ENCODE measurements around the gene OR5AR1.
"Not testable (repeated sequence)": the region's sequence is repeated elsewhere in the genome, so short reads cannot be mapped to it uniquely, and the experiment has no call there.

The OR5AR1 gene

DNA sequence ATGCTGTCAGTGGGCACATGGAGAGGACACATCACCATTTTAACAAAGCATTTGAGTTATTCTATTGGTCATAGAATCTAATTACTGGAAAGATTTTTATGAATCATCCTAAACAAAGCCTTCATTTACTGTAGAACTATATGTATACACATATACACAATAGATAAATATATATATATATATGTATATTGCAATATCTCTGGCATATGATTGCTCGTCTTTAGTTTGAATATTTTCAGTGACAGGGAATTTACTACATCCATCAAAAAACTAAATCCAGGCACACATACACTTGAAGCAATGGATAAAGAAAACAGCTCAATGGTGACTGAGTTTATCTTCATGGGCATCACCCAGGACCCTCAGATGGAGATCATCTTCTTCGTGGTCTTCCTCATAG, at the start of gene OR5AR1:
Gene OR5AR1 (plus strand): TSS at position 301 of the 400 bp plus-strand sequence. CDS start 0 bp downstream, at position 301.
- Histone ChIP-seq H3K27ac (no peak within 1 kb of the TSS), H3K4me2 (no peak within 1 kb of the TSS), H3K4me1 (no peaks in the 10 kb centered on the region), H3K36me3 (no peaks in the 10 kb centered on the region), H4K20me1 (no peaks in the 10 kb centered on the region), H3K4me3 (no peak within 1 kb of the TSS), H3K27me3 (no peaks in the 10 kb centered on the region), H3K9ac (no peak within 1 kb of the TSS), H3K9me3 (replicated peaks in 1 of 11) (no peaks in the 10 kb centered on the region)
- TF ChIP-seq Cebpa-rat (IDR thresholded peaks at IDR 0.05) = no peak

- H3K36me3 ChIP-seq = no peaks in the 10 kb centered on the region
- no peak overlapping the region for H3K4me3 ChIP-seq
- no peak for TF ChIP-seq Cebpa-rat (IDR thresholded peaks at IDR 0.05)
- H3K4me1 ChIP-seq = no peaks in the 10 kb centered on the region
- H3K4me2 ChIP-seq = no peak overlapping the region
- H3K27me3 ChIP-seq = no peaks in the 10 kb centered on the region
- no peak overlapping the region for H3K27ac ChIP-seq
- H3K9ac ChIP-seq = no peak overlapping the region
- H3K9me3 ChIP-seq (replicated peaks in 1 of 11) = no peaks in the 10 kb centered on the region
- H4K20me1 ChIP-seq = no peaks in the 10 kb centered on the region
These were observed 38.8 kb upstream of the OR5AR1 start for GRCh38 chr11:56624661-56625110.

- Histone ChIP-seq H3K4me2 (no peak overlapping the region), H3K4me3 (no peak overlapping the region), H3K27me3 (no peaks in the 10 kb centered on the region), H3K4me1 (no peaks in the 10 kb centered on the region), H3K9ac (no peak overlapping the region), H4K20me1 (no peaks in the 10 kb centered on the region), H3K36me3 (no peaks in the 10 kb centered on the region), H3K9me3 (replicated peaks in 1 of 11) (no peaks in the 10 kb centered on the region), H3K27ac (no peak overlapping the region)
- TF ChIP-seq Cebpa-rat (IDR thresholded peaks at IDR 0.05) = no peak
These were observed 37.5 kb upstream of the OR5AR1 start for GRCh38 chr11:56625946-56626345.

DNA sequence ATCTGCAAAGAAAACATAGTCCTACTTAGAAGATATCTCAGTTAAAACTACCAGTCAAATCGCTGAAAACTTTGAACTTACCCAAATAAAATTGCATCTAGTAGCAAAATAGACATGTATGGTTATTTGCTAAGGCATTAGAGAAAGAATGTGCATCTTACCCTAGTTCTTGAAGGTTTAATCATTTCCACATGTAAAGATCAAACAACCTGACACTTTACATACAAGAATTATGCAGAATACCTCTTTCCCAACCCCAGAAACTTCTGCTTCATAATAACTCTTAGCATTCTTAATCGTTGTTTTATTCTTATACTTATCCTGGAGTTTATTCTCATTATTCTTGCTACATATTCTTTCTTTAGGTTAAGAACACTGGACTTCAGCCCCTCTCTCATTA, 31.2 kb upstream of the OR5AR1 start:
- Histone ChIP-seq H3K27me3 (no peaks in the 10 kb centered on the region), H3K9me3 (replicated peaks in 1 of 11) (no peaks in the 10 kb centered on the region), H3K27ac (no peak overlapping the region), H3K36me3 (no peaks in the 10 kb centered on the region), H3K4me2 (no peak overlapping the region), H3K4me1 (no peaks in the 10 kb centered on the region), H3K4me3 (no peak overlapping the region), H3K9ac (no peak overlapping the region), H4K20me1 (no peaks in the 10 kb centered on the region)
- TF ChIP-seq Cebpa-rat (IDR thresholded peaks at IDR 0.05) = no peak

DNA sequence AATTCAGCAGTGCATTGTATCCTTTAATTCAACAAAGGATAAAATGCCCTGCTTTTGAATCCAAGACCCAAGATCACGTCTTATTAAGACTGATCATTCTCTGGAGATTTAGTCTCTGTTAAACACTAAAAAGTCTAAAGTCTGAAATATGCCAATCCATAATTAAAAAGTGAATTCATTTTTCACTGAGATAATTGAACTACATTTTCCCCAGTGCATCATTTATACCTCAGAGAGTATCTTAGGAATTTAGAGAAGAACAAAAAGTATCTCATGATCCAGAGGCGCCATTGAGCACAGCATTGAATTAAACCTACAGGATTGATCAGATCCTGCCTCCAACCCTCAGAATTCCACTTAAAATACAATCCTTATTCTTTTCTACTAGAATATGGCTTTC, 26.6 kb upstream of the OR5AR1 start:
- no peak overlapping the region for H3K27ac ChIP-seq
- no peaks in the 10 kb centered on the region for H3K4me1 ChIP-seq
- H3K36me3 ChIP-seq = no peaks in the 10 kb centered on the region
- no peak overlapping the region for H3K9ac ChIP-seq
- no peak overlapping the region for H3K4me3 ChIP-seq
- no peaks in the 10 kb centered on the region for H3K27me3 ChIP-seq
- no peaks in the 10 kb centered on the region for H4K20me1 ChIP-seq
- H3K9me3 ChIP-seq (replicated peaks in 1 of 11) = no peaks in the 10 kb centered on the region
- H3K4me2 ChIP-seq = no peak overlapping the region
- no peak for TF ChIP-seq Cebpa-rat (IDR thresholded peaks at IDR 0.05)

DNA sequence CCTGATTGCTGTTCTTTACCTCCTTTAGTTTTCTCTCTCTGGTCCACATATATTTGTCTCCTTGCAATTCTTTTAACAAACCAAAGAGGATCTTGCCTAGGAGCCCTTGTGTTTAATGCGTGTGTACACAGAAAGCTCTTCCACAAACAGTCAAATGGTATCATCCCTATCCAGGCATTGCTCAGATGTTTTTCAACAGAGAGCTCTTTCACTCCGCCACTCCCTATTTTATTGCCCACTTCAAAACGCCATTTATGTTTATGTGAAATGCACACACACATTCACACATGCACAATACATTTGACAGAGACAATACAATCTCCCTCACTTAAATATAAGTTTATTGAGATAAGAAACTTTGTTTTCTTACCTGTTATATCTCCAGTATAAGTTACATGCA, 26.0 kb upstream of the OR5AR1 start:
- Histone ChIP-seq H3K9ac (no peak overlapping the region), H4K20me1 (no peaks in the 10 kb centered on the region), H3K4me1 (no peaks in the 10 kb centered on the region), H3K4me2 (no peak overlapping the region), H3K4me3 (no peak overlapping the region), H3K9me3 (replicated peaks in 1 of 11) (no peaks in the 10 kb centered on the region), H3K27me3 (no peaks in the 10 kb centered on the region), H3K27ac (no peak overlapping the region), H3K36me3 (no peaks in the 10 kb centered on the region)
- TF ChIP-seq Cebpa-rat (IDR thresholded peaks at IDR 0.05) = no peak

- Histone ChIP-seq H3K36me3 (no peaks in the 10 kb centered on the region), H3K27me3 (no peaks in the 10 kb centered on the region), H3K27ac (no peak within 1 kb of the TSS), H3K9me3 (replicated peaks in 1 of 11) (no peaks in the 10 kb centered on the region), H3K4me2 (no peak within 1 kb of the TSS), H3K4me3 (no peak within 1 kb of the TSS), H4K20me1 (no peaks in the 10 kb centered on the region), H3K4me1 (no peaks in the 10 kb centered on the region), H3K9ac (no peak within 1 kb of the TSS)
- no peak for TF ChIP-seq Cebpa-rat (IDR thresholded peaks at IDR 0.05)
These were observed 21.1 kb upstream of the OR5AR1 start, which contains the start of gene OR5AP2 for GRCh38 chr11:56642339-56642738. TSS of gene OR5AP2 (minus strand) at chr11:56642439. CDS start at chr11:56642439, 0 bp downstream.

DNA sequence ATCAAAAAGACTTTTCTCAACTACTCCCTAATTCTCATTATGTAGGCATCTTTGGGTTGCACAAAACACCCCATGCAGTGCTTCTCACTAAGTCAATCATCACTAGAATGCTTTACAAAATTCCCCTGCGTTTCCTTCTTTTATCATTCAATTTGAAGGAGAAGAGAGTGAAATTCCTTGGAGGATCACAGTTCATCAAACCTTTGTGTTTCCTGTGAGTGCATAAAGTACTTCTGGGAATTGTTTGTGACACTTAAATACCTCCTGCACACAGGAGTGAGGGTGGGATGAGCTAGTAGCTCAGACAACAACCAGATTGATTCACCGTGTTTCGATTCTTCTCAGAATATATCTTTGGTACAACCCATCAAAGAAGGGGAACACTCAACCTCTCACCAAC, 3.7 kb upstream of the OR5AR1 start:
- Histone ChIP-seq H3K9me3 (replicated peaks in 1 of 11) (no peaks in the 10 kb centered on the region), H3K4me3 (no peak overlapping the region), H3K9ac (no peak overlapping the region), H3K4me1 (no peaks in the 10 kb centered on the region), H3K27ac (no peak overlapping the region), H3K36me3 (no peaks in the 10 kb centered on the region), H3K27me3 (no peaks in the 10 kb centered on the region), H3K4me2 (no peak overlapping the region), H4K20me1 (no peaks in the 10 kb centered on the region)
- no peak for TF ChIP-seq Cebpa-rat (IDR thresholded peaks at IDR 0.05)

DNA sequence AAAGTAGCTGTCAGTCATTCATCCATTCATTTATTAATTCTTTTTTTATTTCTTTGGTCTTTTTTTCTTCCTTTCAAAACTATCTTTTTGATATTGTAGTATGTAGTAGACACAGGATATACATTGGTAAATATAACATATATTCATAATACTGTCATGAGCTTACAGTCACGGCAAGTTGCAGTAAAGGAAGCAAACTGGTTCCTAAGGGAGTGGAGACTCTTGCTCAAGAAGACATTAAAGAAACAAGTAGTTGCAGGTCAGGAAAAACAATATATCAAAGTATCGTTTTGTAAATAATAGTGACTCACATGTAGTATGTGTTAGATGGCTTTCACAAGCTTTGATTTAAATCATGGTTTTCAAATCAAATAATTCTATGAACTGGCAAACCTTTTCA, 7.5 kb downstream of the OR5AR1 start:
- no peak for TF ChIP-seq Cebpa-rat (IDR thresholded peaks at IDR 0.05)
- Histone ChIP-seq H3K4me1 (no peaks in the 10 kb centered on the region), H3K4me2 (no peak overlapping the region), H3K9me3 (replicated peaks in 1 of 11) (no peaks in the 10 kb centered on the region), H3K4me3 (no peak overlapping the region), H3K27ac (no peak overlapping the region), H3K36me3 (no peaks in the 10 kb centered on the region), H4K20me1 (no peaks in the 10 kb centered on the region), H3K27me3 (no peaks in the 10 kb centered on the region), H3K9ac (no peak overlapping the region)

GRCh38 chr11:56688554-56689100, 25.1 kb downstream of the OR5AR1 start:
- no peaks in the 10 kb centered on the region for H4K20me1 ChIP-seq
- no peaks in the 10 kb centered on the region for H3K36me3 ChIP-seq
- H3K27me3 ChIP-seq = no peaks in the 10 kb centered on the region
- no peak for TF ChIP-seq Cebpa-rat (IDR thresholded peaks at IDR 0.05)
- no peak overlapping the region for H3K4me2 ChIP-seq
- H3K9ac ChIP-seq = no peak overlapping the region
- no peak overlapping the region for H3K27ac ChIP-seq
- H3K9me3 ChIP-seq (replicated peaks in 1 of 11) = no peaks in the 10 kb centered on the region
- no peaks in the 10 kb centered on the region for H3K4me1 ChIP-seq
- H3K4me3 ChIP-seq = no peak overlapping the region

DNA sequence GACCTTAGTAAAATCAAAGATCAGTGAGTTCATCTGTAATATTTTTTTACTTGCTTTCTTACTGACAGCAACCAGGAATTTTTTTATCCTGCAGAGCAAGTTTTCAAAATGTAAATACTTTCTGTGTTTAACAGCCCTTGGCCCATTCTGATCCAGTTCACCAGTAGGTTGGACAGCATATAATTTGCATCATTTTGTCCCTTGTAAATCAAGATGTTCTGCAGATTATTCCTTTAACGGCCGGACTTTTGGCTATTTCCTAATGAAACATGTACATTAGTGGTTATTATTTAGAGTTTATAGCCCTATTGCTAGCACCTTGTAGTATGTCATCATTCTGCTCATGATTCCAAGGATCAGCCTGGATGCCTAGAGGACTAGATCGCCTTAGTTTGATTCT, 27.7 kb downstream of the OR5AR1 start:
- not testable (repeated sequence) for H4K20me1 ChIP-seq; H3K9ac ChIP-seq; H3K4me2 ChIP-seq; H3K4me1 ChIP-seq; H3K27me3 ChIP-seq; H3K27ac ChIP-seq; H3K4me3 ChIP-seq; H3K9me3 ChIP-seq (replicated peaks in 1 of 11); H3K36me3 ChIP-seq

All from BLaER1 treated with 17β-estradiol and CSF1 and Interleukin-3, amounts not matched to agents 10 nM and 100 nM (cell line).